DMS79 (cell line): ENCODE results near the gene SV2C.

Experiments
- DNase-seq: peaks from one replicate; lab custom pipeline; 2025; lab: John Stamatoyannopoulos, UW

SV2C gene

DNA sequence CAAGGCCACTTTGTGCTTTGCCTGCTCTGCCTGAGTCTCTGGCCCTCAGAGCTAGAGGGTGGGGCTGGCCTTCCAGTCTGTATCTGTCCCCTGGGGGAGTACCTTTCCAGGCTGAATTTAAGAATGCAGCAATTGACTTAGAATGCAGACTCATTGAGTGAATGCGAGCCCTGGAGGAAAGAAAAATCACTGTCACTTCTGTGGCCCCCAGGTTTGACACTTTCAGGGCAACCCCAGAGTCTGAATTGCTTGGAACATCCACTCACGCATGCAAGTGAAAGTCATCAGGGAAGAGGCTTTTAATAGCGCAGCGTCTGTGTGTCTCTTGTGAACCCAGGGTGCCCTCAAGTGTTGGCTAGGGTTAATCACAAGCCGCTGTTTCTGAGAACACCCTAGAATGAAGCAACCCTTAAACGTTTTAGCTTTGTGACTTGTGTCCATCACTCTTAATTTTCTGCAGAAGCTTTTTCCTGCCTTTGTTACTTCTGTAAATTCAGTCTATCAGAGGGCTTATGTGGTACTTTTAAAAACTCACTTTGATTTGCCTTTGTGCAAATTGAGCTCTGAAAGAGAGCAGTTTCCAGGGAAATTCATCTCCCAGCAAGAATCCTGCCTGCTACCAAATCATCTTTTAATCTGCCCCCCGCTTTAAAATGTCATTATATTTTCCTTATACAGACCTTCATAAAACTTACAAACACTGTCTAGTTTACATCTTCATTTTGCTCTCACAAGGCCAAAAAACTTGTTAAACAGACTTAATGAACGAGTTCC is 173.1 kb downstream of the SV2C start:
- no peak for DNase-seq

DNA sequence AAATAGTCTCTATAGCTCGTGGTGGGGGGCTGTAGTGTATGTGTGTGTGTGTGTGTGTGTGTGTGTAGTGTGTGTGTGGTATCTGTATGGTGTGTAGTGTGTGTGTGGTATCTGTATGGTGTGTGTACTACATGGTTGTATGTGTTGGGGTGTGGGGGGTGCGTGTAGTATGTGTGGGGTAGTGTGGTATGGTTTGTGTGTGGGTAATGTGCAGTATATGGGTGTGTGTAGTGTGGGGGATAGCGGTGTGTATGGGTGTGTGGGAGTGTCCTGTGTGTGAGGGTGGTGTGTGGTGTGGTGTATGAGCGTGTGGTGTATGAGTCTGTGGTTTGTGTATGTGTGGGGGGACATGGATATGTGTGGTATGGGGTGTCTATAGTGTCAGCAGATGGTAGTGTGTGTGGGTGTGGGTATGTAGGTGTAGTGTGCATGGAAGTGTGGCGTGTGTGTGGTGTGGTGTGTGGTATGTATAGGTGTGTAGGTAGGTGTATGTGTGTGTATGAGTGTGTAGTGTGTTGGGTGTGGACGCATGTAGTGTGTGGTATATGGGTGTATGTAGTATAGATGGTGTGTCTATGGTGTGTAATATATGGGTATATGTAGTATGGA is 174.1 kb downstream of the SV2C start:
- DNase-seq, result no peak

DNA sequence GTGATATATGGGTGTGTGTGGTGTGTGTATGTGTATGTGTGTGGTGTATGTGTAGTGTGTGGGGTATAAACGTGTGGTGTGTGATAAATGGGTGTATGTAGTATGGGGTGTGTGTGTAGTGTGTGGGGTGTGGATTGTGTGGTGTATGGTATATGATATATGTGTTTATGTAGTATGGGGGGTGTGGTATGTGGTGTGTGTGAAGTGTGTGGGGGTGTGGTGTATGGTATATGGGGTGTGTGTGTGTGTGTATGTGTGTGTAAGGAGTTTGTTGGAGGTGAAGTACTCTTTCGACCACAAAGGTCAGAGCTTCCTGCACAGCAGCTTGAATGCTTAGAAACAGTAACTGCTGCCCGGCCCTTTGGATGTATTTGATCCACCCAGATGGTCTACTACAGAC is 174.7 kb downstream of the SV2C start:
- DNase-seq, result no peak

GRCh38 chr5:76264681-76265080 is 181.5 kb downstream of the SV2C start:
- no peak for DNase-seq

DNA sequence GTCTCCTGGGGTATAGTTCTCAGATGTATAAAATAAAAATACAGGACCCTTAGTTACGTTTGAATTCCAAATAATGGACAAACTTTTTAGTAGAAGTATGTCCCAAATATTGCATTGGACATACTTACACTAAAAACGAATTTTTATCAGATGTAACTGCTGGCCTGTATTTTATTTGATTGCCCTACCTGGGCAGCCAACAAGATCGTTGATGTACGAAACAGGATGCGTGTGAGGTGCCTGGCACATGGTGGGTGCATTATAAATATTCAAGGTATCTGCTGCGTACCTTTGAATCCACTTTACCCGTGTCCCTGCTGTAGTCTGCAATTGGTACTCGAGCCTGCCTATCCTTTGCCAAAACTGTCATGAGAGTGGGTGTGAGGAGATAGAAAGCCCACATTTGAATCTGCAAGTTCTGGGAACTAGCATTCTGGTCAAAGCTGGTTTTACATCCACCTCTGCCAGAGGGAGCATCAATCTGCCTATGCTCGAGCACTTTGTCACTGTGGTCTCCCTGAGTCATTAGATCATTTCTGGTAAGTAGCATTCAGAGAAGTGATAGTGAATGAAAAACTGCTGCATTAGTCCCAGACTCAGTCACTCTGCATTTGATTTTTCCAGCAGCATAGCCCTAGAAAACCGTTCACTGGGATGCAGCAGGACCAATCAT is 186.2 kb downstream of the SV2C start:
- no peak for DNase-seq

- DNase-seq, result no peak
Measured at GRCh38 chr5:76269932-76270610, 186.9 kb downstream of the SV2C start.

GRCh38 chr5:76271836-76272235 is 188.7 kb downstream of the SV2C start:
- DNase-seq, result no peak

GRCh38 chr5:76273206-76273885 is 190.2 kb downstream of the SV2C start:
- no peak for DNase-seq

- no peak for DNase-seq
Measured at GRCh38 chr5:76274571-76274970, 191.4 kb downstream of the SV2C start.

GRCh38 chr5:76277736-76278135 is 194.6 kb downstream of the SV2C start:
- DNase-seq, result no peak

DNA sequence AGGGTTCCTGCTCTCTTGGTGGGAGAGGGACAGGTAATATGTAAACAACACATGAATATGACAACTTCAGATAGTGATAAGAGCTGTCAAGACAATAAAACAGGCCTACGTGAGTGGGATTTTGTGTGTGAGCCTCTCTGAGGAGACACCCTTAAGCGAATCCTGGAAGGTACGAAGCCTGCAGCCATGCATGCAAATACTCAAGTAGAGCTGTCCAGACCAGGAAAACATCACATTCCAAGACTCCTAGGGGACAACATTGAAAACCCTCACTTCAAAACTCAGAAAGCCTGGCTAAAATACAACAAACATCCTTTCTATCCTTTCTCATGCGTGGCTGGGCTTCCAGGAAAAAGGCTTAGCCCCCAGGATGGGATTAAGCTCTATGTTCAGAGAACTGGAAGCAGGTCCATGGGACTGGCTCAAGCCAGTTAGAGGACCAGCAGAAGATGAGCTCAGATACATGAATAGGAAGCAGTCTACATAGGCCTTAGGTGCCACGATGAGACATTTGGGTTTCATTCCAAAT is 195.1 kb downstream of the SV2C start:
- no peak for DNase-seq

DNA sequence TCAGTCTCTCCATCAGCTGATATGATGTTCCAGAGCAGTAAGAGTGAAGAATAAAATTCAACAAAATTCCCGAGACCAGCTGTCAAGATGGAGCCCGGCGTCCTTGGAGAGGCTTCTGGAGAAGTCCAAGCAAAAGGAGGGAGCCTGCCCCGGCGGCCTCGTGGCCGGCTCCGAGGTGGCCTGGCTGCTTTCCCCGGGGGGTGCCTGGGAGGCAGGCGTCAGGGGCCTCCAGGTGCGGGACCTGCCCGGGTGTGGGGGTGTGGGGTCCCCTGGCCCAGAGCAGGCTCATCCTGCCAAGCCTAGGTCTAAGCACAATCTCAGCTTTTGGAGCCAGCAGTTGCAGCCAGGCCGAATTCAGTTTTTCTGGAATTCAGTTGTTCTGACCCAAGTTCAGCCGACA is 197.3 kb downstream of the SV2C start:
- no peak for DNase-seq

GRCh38 chr5:76283670-76284069 is 200.5 kb downstream of the SV2C start:
- no peak for DNase-seq

DNA sequence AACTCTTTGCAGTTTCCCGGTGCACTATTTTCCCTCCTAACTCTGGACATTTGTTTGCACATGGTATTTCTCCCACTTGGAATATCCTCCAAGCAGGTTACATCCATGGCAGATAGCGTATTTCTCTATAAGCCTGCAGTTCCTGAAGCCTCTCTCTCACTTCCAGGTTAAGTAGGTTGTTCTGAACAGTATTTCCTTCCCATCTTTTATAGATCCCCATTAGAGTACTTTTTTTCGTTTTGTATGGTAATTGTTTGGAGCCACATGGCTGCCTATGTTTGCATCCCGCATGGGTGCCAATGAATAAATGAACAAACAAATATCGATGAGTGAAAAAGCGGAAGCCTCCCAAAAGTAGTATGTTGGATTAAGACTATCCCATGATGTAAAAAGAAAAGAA is 206.5 kb downstream of the SV2C start:
- DNase-seq, result no peak

GRCh38 chr5:76290321-76290757 is 207.2 kb downstream of the SV2C start:
- no peak for DNase-seq

DNA sequence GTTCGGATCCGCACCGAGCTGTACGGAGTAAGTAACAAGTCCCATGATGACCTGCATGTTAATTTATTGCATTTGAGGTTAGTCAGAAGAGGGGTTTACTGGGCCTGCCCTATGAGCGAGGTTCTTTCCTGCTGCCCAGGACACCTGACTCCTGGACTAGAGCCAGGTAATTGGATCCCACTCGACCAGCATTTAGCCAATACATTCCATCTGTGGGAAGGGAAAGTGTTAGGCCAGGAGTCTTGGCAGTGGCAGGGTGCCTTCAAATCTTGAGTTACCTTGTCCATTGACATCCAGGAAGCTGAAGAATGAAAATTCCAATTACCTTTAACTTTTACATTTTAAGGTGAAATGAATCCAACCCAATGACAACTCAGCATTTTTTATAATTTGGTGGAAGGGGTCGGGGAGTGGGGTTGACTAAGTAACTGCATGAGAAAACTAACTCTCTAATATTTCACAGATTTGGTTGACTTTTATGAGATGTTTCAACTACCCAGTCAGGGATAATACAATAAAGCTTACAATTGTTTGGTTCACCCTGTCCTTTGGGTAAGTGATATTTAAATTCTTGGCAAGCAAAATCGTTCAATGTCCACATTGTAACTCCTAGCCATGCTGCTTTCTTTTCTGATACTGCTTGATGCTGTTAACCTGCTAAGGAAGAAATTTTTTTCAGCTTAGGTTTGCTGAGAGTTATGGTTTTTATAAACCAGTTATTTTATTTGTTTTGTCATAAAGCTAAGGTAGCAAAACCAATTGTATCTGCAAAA is 208.3 kb downstream of the SV2C start:
- no peak for DNase-seq

- DNase-seq, result no peak
Measured at GRCh38 chr5:76292620-76293322, 209.6 kb downstream of the SV2C start.

DNA sequence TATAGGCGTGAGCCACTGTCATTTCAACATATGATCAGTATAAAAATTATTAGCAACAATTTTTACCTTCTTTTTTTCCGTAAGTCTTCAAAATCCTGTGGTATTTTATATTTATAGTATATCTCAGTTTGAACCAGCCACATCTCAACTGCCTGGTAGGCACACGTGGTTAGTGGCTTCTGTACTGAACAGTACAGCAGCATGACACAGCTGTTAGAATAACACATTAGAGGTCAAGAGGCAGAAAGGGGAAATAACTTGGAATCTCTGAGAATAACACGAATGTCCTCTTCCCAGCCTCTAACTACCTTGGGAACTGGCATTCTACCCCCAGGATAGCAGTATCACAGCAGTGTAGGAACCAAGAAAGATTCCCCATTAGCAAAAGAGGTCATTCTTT is 211.4 kb downstream of the SV2C start:
- DNase-seq, result no peak

DNA sequence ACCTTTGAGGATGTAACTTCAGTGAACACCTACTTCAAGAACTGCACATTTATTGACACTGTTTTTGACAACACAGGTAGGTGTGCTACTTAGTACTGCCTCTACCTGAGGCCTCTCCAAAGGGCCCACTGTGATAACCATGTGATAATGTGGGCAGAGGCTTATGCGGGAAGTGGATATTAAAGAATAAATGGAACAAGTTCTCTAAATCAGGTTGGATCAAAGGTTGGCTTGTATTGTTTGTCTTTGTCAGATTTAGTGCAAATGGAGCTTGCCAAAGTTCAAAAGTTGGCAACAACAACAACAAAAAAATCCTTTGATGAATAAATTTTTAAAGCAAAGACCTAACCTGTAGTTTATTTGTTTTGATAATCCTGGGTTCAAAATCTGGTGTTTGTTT is 215.7 kb downstream of the SV2C start:
- DNase-seq, result no peak

- DNase-seq, result no peak
Measured at GRCh38 chr5:76299592-76299991, 216.4 kb downstream of the SV2C start.
